RCC 7860 (cell line): ENCODE results near the gene CCDC82.

ENCODE experiments used
- DNase-seq: peaks from one replicate; pipeline ENCODE4 v3.0.0-alpha.2; 2015; ENCODE audit warnings: low spot score
- FAIRE-seq: peaks from 2 replicates; lab custom pipeline; 2012; peaks lifted over from hg19 to GRCh38; lab: Jason Lieb, UNC

CCDC82 gene

DNA sequence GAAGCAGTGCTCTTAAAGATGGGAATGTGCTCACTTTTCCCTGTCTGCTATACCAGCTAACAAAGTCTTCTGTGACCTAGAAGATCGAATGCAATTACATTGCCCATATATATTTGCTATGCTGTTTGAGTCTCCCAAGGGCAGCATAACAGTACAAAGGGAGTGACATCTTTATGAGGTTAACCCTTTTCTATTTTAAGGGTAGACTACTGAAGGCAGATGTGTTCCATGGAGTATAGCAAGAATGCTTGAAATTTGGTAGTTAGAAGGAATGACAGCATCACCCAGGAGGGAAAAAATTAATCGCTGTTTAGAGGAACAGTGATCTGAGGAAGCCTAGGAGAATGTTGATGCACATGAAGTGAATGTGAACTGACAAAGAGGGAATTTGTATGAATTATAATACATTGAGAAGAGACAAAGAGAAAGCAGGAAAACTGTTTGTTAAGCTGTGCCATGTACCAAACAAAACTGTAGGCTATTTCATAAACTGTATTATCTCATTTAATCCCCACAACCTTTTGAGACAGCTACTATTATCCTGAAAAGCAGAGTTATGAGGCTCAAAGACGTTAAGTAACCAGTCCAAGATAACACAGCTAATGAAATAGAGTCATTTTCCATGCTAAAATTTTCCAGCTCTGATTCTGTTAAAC lies 59.7 kb downstream of the CCDC82 start:
- no peak for DNase-seq
- no peak for FAIRE-seq

DNA sequence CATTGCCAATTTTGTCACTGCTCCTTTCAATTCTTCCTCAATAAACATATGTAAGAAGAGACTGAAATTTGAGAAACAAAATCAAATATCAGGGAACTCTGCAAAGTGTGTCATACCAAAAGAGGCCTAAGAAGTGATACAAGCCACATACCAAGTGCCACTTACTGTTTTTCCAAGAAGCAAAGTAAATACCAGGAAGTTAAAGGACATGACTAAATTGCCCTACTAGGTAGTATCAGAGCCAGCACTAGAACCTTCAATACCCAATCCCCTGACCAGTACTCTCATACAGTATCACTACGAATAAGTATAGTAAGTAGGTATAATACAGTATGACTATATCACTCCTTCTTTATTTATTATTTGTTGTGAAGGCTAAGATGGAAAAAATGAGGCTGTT lies 60.3 kb downstream of the CCDC82 start:
- DNase-seq (peak; percentile 22), FAIRE-seq (no peak)

DNA sequence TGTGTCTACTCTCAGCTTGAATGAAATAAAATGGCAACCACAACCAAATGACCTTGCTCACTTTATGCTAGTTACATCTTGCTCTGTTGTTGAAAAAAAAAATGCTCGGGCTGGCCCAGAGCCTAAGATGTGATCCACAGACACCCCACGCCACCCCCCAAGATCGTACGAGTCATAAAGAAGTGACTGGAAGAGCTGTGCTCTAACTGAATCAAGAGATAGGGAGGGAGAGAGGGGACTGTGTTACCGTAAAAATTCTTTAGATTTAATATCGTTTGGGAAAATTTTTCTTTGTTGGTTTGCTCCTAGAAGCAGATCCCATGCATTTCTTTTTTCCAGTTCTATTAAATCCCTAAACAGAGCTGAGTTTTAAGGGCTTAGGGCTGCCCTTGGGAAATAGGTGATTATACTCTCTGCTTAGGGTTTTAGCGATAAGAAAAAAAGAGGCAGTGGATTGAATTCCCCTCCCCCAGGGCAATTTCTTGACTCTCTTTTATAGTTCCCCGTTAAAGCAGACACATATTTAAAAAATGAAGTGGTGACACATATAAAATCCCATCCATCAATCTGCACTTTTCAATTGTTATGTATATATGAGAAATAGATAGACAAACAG lies 61.2 kb downstream of the CCDC82 start:
- DNase-seq (no peak), FAIRE-seq (no peak)

DNA sequence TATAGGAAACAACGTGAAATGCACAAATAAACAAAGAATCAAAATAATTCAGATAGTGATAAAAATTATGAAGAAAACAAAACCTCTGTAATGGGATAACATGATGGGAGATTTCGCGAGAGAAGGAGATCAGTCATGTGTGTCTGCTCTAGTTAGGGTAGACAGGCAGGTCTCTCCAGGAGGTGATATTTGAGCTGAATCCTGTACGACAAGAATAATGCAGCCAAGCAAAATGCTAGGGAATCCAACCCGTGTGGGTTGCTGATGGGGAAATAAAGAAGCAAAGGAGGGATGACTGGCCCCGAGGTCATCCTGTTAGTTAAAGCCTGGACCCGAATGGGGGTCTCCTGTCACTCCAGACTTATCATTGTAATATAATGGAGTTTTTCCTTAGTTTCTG lies 62.8 kb downstream of the CCDC82 start:
- FAIRE-seq: no peak
- DNase-seq: no peak

DNA sequence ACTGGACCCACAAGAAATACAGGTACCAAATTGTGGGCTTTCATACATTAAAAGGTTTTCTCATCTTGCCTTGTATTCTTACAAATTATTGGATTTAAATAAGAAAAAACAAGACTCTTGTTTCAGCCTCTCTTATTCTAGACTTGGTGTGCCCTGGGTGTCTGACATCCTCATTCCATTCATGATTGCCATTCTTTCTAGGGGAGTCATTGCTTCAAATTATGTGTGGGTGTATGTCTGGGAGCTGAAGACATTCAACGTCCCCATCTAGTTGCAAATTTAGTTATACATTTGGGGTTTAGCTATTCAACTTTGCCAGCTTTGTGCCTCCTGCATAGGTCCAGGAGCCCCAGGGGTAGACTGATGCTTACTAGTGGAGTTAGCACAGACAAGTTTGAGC lies 64.8 kb downstream of the CCDC82 start:
- peak; percentile 68 for DNase-seq

DNA sequence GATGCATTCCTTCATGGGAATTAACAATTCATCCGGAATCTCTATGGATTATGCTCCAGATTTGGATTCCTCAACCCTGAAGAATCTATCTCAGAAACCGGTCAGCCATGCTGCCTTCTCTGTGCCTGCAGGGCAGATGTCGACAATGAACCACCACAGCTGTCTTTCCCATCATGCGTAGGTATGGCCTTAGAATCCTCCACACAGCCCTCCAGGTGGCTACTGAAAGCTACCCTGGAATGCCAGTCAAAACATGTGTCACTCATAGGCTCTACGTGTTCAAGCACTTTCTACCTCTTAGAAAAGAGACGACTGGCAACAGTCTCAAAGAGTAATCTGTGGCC lies 66.1 kb downstream of the CCDC82 start:
- DNase-seq (no peak), FAIRE-seq (no peak)

More for the DNA sequence above, 64.8 kb downstream of the CCDC82 start:
- FAIRE-seq: peak; percentile 57

DNA sequence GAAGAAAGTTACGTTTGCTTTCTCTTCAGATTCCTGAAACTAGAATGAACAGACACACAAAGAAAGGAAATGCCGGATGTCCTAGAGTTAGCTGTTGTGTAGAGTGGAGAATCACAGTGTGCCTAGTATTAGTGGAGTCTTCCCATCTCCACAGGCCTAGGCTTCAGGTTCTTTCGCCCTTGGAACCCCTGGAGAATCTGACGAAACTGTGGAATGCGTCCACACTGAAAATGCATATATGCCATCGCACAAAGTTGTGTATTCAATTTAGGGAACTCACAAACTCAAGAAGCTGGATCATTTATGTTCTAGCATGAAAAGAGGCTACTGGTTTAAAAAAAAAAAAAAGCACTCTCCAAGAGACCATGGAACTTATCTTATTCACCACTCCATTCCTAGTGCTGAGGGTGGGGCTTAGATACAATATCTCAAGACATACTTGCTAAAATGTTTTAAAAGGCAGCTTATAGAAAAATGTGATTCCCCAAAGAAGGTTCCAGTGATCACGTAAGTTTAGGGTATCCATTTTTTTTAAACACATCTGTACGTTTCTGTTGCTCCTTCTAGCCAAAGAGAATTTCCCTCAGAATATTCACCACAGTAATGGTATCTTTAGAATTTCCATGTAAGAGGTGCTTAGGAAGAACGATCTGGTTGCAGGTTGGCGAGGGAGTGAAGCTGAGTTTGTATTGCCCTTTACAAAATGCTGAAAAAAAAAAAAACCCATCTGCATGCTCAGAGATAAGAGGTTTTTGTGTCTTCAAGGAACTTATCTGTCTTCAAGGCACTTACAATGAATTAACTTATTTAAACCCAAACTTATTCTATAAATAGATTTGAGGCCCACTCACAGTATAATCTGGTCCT lies 66.7 kb downstream of the CCDC82 start:
- FAIRE-seq: no peak

DNA sequence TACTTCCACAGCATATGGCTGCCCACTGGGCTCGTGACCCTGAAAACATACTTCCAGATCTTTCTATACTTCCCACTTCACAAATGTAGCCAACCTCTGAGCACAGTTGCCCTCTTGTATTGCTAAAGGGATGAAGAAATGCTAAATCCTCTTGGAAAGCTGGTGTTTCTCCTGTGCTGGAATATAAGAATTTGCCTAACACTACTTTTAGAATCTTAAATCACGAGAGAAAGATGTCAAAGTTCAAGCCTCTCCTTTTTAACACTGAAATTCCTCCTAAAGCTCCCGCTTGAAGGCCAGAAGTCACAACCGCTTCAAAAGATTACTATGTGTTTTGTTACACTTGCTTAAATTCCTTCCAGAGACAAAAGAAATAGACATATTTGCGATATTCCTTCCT lies 68.6 kb downstream of the CCDC82 start:
- DNase-seq: no peak
- FAIRE-seq: no peak

More for the DNA sequence above, 66.7 kb downstream of the CCDC82 start:
- no peak for DNase-seq

DNA sequence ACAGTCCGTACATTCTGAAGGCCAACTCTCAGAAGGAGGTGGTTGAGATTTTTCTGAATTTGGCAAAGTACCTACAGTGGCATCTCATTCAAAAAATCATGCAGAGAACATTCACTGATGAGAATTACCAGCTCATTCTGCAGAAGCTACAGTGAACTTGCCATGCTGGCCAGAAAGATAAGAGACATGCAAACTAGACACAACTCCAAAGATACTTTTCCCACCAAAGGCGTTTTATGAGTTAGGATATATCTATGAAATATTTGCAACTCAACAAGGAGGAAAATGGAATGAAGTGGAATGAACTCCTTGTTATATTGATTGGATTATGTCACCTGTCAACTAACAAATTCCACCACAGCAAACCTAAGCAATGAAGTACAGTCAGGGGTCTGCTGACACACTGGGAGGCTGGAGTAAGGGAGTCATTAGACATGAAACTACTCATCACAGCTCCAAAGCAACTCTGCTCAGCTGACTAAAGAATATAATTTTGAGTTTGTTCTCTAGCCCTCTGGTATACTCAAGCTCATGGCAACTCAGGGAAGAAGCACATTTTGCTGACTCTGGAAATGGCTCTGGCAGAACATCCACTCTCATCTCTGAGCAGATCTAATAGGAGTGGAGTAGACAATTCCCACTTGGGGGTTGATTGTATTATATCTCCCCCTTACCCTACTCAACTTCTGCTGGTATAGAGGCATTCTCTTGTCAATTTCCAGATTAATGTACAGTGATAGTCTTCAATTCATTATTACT lies 69.6 kb downstream of the CCDC82 start:
- FAIRE-seq (no peak), DNase-seq (no peak)

DNA sequence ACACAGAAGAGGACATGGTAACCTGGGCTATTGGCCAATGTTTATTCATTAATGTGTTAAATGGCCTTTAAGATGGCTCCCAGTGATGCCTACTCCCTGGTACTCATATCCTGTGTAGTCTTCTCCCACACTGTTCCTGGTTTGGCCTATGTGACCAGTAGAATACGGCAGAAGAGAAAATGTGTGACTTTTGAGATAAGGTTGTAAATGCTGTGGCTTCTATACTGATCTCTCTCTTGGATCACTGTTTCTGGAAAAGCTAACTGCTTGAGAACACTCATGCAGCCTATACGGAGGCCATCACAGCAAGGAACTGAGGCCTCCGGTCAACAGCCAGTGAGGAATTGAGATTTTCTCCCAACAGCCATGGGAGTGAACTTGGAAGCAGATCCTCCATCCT lies 70.9 kb downstream of the CCDC82 start:
- DNase-seq (no peak), FAIRE-seq (no peak)

DNA sequence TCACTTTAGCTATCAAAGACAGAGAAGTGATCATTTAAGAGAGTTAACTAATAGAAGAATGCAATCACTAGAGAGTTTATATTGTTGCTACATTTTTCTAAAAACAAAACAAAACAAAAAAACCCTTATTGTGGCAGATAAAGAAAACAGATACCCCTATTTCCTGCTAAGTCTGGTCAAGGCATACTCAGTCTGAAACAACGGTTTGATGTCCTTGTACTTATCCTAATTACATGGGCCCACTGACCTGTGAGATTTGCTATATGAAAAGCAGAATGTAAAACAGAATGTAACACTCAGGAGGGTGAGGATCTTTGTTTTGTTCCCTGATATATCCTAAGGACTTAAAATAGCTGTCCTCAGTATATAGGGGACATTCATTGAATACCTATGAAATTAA lies 71.3 kb downstream of the CCDC82 start:
- DNase-seq (no peak), FAIRE-seq (no peak)

DNA sequence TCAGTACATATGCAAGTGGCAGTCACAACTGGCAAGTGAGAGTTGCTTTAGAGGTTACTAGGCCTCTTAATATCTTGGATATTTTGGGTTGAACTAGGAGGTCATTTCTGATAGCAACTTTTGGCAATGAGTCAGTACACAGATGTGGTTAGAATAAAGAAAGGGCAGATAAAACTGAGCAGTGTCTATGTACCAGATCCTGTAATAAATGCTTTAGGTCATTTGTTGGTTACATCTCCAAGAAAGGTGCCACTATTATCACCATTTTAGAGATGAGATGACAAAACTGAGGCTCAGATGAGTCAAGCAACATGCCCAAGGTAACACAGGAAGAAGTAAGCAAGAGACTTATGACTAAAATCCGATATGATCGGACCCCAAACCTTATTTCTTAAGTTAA lies 71.7 kb downstream of the CCDC82 start:
- DNase-seq: no peak
- no peak for FAIRE-seq

DNA sequence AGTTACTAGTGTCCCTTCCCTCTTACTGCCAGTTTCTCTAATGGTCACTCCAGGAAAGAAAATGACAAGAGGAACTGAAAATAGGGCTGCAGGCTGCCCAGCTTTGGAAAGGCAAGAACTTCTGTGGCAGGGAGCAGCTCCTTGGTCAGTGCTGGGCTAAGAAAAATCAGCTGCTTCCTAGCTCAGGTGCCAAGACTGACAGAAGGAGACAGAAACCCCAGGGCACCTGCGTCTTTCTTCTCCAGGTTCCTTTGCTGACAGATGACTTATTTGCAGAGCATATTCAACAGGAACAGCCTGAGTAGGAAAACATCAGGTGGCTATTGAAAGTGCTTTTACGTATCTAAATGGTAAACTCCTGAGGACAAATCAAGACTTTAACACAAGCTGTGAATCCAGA lies 72.1 kb downstream of the CCDC82 start:
- DNase-seq (no peak), FAIRE-seq (no peak)

DNA sequence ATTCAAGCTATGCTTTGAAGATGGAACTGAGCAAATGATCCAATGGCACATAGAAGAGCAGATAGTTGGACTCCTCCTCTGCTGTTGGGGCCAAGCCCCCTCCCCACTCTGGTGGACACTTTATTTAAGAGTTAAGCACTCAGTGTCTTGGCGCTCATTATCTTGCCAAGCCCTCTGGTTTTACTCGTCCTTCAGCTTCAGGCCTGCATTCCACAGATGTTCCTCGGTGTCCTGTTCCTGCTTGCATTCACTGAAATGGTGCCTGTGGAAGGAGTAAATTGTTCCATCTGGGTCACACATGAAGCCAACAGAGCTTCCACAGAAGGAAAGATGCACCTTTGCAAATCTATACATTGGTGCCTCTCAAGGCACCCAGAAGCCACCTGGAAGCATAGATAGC lies 72.8 kb downstream of the CCDC82 start:
- no peak for DNase-seq
- FAIRE-seq: no peak

DNA sequence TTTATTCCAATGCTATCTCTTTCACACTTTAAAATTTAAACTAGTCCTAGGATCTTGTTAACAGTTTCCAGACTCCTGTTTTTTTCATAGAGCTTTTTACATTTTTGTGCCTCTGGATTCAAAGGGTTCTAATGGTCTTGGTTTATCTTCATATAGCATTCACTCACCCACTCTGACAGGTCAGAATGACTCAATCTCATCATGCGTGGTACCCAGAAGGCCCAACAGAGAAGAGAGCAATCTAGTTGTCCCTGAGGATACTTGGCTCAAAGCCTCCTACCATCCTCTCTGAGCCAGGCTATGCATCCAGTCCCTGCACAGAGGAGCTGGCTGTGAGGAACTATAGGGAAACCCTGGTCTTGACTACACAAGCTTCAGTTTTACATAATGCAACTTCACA lies 74.2 kb downstream of the CCDC82 start:
- DNase-seq: no peak
- no peak for FAIRE-seq

DNA sequence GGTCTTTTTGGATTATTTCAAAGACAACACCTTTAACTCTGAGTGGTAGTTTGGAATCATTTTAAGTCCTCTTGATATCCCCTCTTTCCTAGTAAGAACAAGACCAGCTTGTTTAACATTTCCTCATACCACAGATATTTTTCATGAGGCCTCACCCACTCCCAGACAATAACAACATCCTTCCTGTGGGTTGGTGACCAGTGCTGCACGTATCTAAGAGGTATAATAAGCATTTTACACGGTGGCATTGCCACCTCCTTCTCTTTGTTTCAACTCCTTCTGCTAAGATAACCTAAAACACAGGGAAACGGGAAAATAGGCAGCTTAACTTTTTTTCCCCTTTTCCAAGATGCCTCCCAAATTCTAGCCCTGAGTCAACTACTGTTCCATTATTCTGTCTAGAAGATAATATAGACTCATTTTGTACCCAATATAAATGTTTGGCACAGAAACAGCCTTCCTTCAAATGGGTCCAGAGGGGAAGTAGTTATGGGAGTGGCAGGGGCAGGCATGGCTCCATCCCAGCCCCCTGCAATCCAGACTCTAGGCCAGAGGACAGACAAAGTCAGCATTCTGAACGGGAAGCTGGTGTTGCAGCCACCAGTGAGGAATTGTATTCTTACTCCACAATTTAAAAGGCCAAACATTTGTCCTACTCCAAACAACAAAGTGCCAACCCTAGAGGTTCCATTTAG lies 75.2 kb downstream of the CCDC82 start:
- FAIRE-seq (no peak), DNase-seq (peak; percentile 14)

DNA sequence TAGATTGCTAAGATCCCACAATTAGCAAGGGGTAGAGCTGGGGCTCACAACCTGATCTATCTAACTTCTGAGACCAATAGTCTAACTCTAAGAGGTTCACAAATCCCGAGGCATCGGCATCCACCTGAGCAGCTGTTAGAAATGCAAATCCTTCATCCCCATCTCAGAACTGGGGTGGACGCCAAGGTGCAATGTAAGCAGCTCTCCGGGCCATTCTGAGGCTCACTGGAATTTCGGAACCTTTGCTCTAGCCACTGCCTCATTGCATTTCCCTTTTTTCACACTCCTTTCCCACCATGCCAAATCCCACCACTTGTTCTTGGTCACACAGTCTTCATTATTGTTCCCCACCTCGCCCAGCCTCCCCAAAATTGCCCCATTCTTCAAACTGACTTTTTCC lies 76.5 kb downstream of the CCDC82 start:
- no peak for DNase-seq
- no peak for FAIRE-seq

DNA sequence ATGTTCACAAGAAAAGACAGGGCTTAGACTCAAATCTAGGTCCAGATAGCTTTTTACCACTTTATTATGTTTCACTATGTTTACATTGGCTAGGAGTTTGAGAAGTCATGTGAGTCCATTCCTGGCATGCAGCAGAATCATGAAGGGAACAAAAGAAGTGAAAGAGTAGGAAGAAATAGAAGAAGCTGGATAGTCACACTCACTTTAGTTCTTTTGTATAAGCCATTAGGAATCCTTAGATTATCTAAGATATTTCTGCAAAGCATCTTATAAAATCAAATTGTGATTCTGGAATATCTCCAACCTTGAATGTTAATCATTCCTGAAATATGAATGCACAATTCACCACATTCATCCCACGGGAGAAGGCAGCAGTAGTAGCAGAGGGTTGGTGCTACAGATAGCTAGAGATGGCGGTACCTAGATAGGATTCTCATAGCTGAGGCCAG lies 78.6 kb downstream of the CCDC82 start:
- no peak for FAIRE-seq
- DNase-seq: no peak

DNA sequence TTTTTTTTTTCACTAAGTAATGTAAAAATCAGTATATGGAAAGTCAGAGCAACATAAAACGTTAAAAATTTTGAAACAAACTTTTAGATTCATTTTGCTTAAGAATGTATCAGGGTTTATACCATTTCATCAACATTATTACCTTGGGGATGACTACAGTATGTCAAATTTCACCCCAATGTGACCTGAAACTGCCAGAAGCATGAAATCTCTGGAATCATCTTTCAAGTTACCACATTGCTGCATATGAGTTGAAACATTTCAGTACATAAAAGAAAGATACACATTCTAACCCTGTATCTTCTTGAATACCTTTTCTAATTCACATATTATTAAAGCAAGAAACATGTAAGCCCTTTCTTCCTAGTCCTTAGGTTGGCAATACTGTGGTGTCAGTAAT lies 79.5 kb downstream of the CCDC82 start:
- DNase-seq: no peak
- no peak for FAIRE-seq

DNA sequence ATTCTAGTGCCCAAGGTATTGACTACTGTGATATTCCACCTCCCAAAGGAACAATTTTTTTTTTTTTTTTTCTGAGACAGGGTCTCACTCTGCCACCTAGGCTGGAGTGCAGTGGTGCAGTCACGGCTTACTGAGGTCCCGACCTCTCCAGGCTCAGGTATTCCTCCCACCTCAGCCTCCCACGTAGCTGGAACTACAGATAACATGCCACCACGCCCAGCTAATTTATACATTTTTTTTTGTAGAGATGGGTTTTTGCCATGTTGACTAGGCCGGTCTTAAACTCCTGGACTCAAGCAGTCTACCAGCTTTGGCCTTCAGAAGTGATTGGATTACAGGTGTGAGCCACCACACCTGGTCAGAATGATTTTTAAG lies 80.1 kb downstream of the CCDC82 start:
- FAIRE-seq (no peak), DNase-seq (no peak)
